Panc1 (cell line): ENCODE results near the gene C4orf36. TPM values are rescaled to one million over a fixed set of nuclear protein-coding genes. Genes with fewer than 3 reads are reported as not detected.

Source experiments
- ATAC-seq: fragments of 200-7000 bp; cut with Tn5 transposase; 2 replicates; pipeline ENCODE4 v1.9.1; 2020; ENCODE audit warnings: mild to moderate bottlenecking, moderate library complexity
- BruUV-seq: library from RNA; stranded (reverse); fragments of 400-500 nt; replicated peaks from 2 replicates; lab custom pipeline; 2021; lab: Mats Ljungman, UMichigan
- CTCF ChIA-PET: fragments of 300-600 bp; sonication (Branson Sonifier 250); formaldehyde crosslinking; loops from one replicate; lab custom pipeline; 2022; ENCODE audit warnings: antibody characterized with exemption; lab: Charles Lee
- POLR2A ChIA-PET: fragments of 300-600 bp; sonication (Branson Sonifier 250); formaldehyde crosslinking; loops from one replicate; lab custom pipeline; 2022; ENCODE audit warnings: antibody characterized with exemption; lab: Charles Lee
- DNase-seq: peaks from one replicate; pipeline ENCODE4 v3.0.0-alpha.2; 2010; ENCODE audit warnings: low read depth, low spot score
- H3K27ac ChIP-seq: 2 replicates; pipeline ENCODE4 v1.5.1; 2011; ENCODE audit warnings: mild to moderate bottlenecking, low read length, inconsistent platforms
- H3K27me3 ChIP-seq: fragments of 200-500 bp; sonication (Bioruptor generic); 2 replicates; pipeline ENCODE4 v1.6.0; 2014; ENCODE audit warnings: low read length, inconsistent platforms; ENCODE audit not compliant: control insufficient read depth, insufficient read depth
- H3K36me3 ChIP-seq: fragments of 200-500 bp; sonication (Bioruptor generic); 2 replicates; pipeline ENCODE4 v1.5.1; 2014; ENCODE audit warnings: inconsistent platforms, mild to moderate bottlenecking, low read length, moderate library complexity; ENCODE audit not compliant: control insufficient read depth, insufficient read depth
- H3K4me1 ChIP-seq: 2 replicates; pipeline ENCODE4 v1.5.1; 2011; ENCODE audit warnings: inconsistent platforms, mild to moderate bottlenecking, low read length, moderate library complexity; ENCODE audit not compliant: control insufficient read depth, insufficient read depth
- H3K4me3 ChIP-seq, 2 experiments: 2 replicates each; pipeline ENCODE4 v1.5.1; 2011 to 2012; ENCODE audit warnings: low read depth in 2 of 2, low read length in 2 of 2, mild to moderate bottlenecking in 2 of 2, inconsistent platforms in 1 of 2, moderate library complexity in 1 of 2
- H3K9me3 ChIP-seq: fragments of 200-500 bp; sonication (Bioruptor generic); 2 replicates; pipeline ENCODE4 v1.5.1; 2014; ENCODE audit warnings: low read depth, mild to moderate bottlenecking, inconsistent platforms, low read length, moderate library complexity; ENCODE audit not compliant: control insufficient read depth, insufficient read depth
- POLR2AphosphoS5 ChIP-seq: IDR thresholded peaks from 2 replicates; pipeline ENCODE4 v1.6.1; 2012; ENCODE audit warnings: mild to moderate bottlenecking, low read depth, low read length, moderate library complexity
- SIN3A ChIP-seq: IDR thresholded peaks from 2 replicates; pipeline ENCODE4 v1.6.1; 2012; ENCODE audit warnings: low read depth, mild to moderate bottlenecking, low read length, moderate library complexity, borderline replicate concordance; ENCODE audit not compliant: insufficient read depth
- TCF7L2 ChIP-seq: IDR thresholded peaks from 2 replicates; pipeline ENCODE4 v1.6.1; 2011; ENCODE audit warnings: mild to moderate bottlenecking, low read depth, low read length, inconsistent platforms
- in situ Hi-C: cut with HindIII; loops from 2 replicates; pipeline ENCODE4 v1.10.0; 2016; ENCODE audit warnings: low sequenced_read_pairs, low pct_unique_long_range_greater_than_20kb
- intact Hi-C: fragments of 100-400 bp; cut with micrococcal nuclease; formaldehyde crosslinking; loops from one replicate; pipeline ENCODE4 v1.10.0; 2022; ENCODE audit not compliant: unreplicated experiment
- total RNA-seq: library from RNA; stranded (reverse); gene quantifications from one replicate; pipeline ENCODE4 v1.2.1, GENCODE V29; 2021; ENCODE audit not compliant: unreplicated experiment
- TF ChIP-seq, protein P1 (sequence below): fragments of 450-650 bp; IDR thresholded peaks from 2 replicates; pipeline ENCODE4 v1.5.1; 2017; ENCODE audit warnings: mild to moderate bottlenecking
- TF ChIP-seq, protein P2 (sequence below), 2 experiments: IDR thresholded peaks; 2 replicates each; pipeline ENCODE4 v1.6.1; 2011 to 2012; ENCODE audit warnings: low read depth in 2 of 2, control low read depth in 1 of 2, low read length in 1 of 2, mild to moderate bottlenecking in 1 of 2, moderate library complexity in 1 of 2; ENCODE audit not compliant: insufficient read depth in 1 of 2

Gene C4orf36
- total RNA-seq, 1 experiment from 2014 or later, result 0.26 TPM

- in situ Hi-C loops (no loop called here), intact Hi-C loops (no loop called here)
- H3K9me3 ChIP-seq, result no peaks in the 10 kb centered on the region
- no peak for DNase-seq
- H3K27ac ChIP-seq, result no peak overlapping the region
- no peaks in the 10 kb centered on the region for H3K27me3 ChIP-seq
- H3K4me1 ChIP-seq, result no peaks in the 10 kb centered on the region
- ATAC-seq, result no peak
- H3K4me3 ChIP-seq, result no peak overlapping the region
- no peaks in the 10 kb centered on the region for H3K36me3 ChIP-seq
- BruUV-seq, result no TSS peak
- ChIA-PET POLR2A (interaction anchor here (0.7 kb wide), 1 partner anchor 11 kb away, joined by 6 read pairs; no protein-coding TSS in a partner anchor), CTCF (no interaction called here)
- TF ChIP-seq SIN3A (no peak), POLR2AphosphoS5 (no peak), TCF7L2 (no peak)
- TF ChIP-seq, protein P1, sequence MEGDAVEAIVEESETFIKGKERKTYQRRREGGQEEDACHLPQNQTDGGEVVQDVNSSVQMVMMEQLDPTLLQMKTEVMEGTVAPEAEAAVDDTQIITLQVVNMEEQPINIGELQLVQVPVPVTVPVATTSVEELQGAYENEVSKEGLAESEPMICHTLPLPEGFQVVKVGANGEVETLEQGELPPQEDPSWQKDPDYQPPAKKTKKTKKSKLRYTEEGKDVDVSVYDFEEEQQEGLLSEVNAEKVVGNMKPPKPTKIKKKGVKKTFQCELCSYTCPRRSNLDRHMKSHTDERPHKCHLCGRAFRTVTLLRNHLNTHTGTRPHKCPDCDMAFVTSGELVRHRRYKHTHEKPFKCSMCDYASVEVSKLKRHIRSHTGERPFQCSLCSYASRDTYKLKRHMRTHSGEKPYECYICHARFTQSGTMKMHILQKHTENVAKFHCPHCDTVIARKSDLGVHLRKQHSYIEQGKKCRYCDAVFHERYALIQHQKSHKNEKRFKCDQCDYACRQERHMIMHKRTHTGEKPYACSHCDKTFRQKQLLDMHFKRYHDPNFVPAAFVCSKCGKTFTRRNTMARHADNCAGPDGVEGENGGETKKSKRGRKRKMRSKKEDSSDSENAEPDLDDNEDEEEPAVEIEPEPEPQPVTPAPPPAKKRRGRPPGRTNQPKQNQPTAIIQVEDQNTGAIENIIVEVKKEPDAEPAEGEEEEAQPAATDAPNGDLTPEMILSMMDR, result no peak
- TF ChIP-seq, protein P2, sequence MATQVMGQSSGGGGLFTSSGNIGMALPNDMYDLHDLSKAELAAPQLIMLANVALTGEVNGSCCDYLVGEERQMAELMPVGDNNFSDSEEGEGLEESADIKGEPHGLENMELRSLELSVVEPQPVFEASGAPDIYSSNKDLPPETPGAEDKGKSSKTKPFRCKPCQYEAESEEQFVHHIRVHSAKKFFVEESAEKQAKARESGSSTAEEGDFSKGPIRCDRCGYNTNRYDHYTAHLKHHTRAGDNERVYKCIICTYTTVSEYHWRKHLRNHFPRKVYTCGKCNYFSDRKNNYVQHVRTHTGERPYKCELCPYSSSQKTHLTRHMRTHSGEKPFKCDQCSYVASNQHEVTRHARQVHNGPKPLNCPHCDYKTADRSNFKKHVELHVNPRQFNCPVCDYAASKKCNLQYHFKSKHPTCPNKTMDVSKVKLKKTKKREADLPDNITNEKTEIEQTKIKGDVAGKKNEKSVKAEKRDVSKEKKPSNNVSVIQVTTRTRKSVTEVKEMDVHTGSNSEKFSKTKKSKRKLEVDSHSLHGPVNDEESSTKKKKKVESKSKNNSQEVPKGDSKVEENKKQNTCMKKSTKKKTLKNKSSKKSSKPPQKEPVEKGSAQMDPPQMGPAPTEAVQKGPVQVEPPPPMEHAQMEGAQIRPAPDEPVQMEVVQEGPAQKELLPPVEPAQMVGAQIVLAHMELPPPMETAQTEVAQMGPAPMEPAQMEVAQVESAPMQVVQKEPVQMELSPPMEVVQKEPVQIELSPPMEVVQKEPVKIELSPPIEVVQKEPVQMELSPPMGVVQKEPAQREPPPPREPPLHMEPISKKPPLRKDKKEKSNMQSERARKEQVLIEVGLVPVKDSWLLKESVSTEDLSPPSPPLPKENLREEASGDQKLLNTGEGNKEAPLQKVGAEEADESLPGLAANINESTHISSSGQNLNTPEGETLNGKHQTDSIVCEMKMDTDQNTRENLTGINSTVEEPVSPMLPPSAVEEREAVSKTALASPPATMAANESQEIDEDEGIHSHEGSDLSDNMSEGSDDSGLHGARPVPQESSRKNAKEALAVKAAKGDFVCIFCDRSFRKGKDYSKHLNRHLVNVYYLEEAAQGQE (IDR thresholded peaks at IDR 0.05; ENCODE audit: insufficient read depth in 1 of 2, low read depth in 2 of 2, low read length in 1 of 2), result no peak
Measured at GRCh38 chr4:86908251-86908657, 16.0 kb upstream of the C4orf36 start.

DNA sequence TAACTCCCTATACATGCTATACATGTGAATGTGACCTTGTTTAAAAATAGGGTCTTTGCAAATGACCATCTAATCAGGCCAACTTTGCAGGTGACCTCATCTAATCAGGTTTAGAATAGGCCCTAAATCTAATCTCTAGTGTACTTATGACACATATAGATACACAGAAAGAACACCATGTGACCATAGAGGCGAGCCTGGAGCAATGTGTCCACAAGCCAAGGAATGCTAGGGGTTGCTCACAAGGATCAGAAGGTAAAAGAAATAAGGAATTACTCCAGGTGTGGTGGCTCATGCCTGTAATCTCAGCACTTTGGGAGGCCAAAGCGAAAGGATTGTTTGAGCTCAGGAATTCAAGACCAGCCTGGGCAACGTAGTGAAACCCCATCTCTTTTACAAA lies 9.6 kb upstream of the C4orf36 start:
- POLR2A ChIA-PET, result no interaction called here
- CTCF ChIA-PET, result interaction anchor here (0.7 kb wide), 1 partner anchor 272 kb away, joined by 3 read pairs; no protein-coding TSS in a partner anchor

More for the DNA sequence above, 9.6 kb upstream of the C4orf36 start:
- intact Hi-C loops (no loop called here), in situ Hi-C loops (no loop called here)
- DNase-seq, result no peak
- Histone ChIP-seq H3K27me3 (no peaks in the 10 kb centered on the region), H3K4me1 (no peaks in the 10 kb centered on the region), H3K27ac (no peak overlapping the region), H3K36me3 (no peaks in the 10 kb centered on the region), H3K4me3 (no peak overlapping the region), H3K9me3 (no peaks in the 10 kb centered on the region)
- BruUV-seq, result no TSS peak
- TF ChIP-seq, protein P2 (IDR thresholded peaks at IDR 0.05; ENCODE audit: insufficient read depth in 1 of 2, low read depth in 2 of 2, low read length in 1 of 2), result no peak
- TF ChIP-seq TCF7L2 (no peak), SIN3A (no peak), POLR2AphosphoS5 (no peak)
- TF ChIP-seq, protein P1, result no peak
- ATAC-seq, result no peak
